GM12878 (cell line): Measurements from ENCODE around the gene WDSUB1. TPM values are rescaled to one million over a fixed set of nuclear protein-coding genes. Genes with fewer than 3 reads are reported as not detected.
A peak's percentile ranks its signal among the peaks of the same experiment; 100 is the strongest.

Source experiments
- ATF7 ChIP-seq: fragments of 450-650 bp; IDR thresholded peaks from 2 replicates; pipeline ENCODE4 v1.6.1; 2016; ENCODE audit warnings: low read depth, mild to moderate bottlenecking
- BMI1 ChIP-seq: fragments of 450-650 bp; IDR thresholded peaks from 2 replicates; pipeline ENCODE4 v1.6.1; 2016; ENCODE audit warnings: mild to moderate bottlenecking, moderate library complexity, borderline replicate concordance
- CBX3 ChIP-seq: fragments of 200-600 bp; sonication (generic); IDR thresholded peaks from 2 replicates; pipeline ENCODE4 v1.6.1; 2016; ENCODE audit warnings: low read depth, borderline replicate concordance
- CTCF ChIP-seq, 3 experiments: IDR thresholded peaks in 2 of 3; conservative IDR thresholded peaks in 1 of 3; 2 replicates each; pipeline ENCODE4 v1.5.1; 2011; ENCODE audit warnings: low read depth in 3 of 3, low read length in 3 of 3, mild to moderate bottlenecking in 3 of 3, control low read depth in 2 of 3, moderate library complexity in 2 of 3, inconsistent platforms in 1 of 3, mixed read lengths in 1 of 3; ENCODE audit not compliant: control insufficient read depth in 2 of 3, insufficient read depth in 1 of 3; ENCODE audit errors: extremely low read depth in 1 of 3
- ETV6 ChIP-seq, 2 experiments: fragments of 450-650 bp in 1 of 2; IDR thresholded peaks in 1 of 2; conservative IDR thresholded peaks in 1 of 2; 2 replicates each; pipeline ENCODE4 v1.6.1; 2014; ENCODE audit warnings: antibody characterized with exemption in 1 of 2, borderline replicate concordance in 1 of 2, low read depth in 1 of 2, mild to moderate bottlenecking in 1 of 2, moderate library complexity in 1 of 2
- HCFC1 ChIP-seq: fragments of 150-350 bp; IDR thresholded peaks from 2 replicates; pipeline ENCODE4 v1.6.1; 2014; ENCODE audit warnings: low read length
- HDGF ChIP-seq: fragments of 450-650 bp; IDR thresholded peaks from 2 replicates; pipeline ENCODE4 v1.6.1; 2016; ENCODE audit warnings: antibody characterized with exemption
- HSF1 ChIP-seq: fragments of 150-350 bp; IDR thresholded peaks from 2 replicates; pipeline ENCODE4 v1.6.1; 2014; ENCODE audit warnings: mild to moderate bottlenecking, low read depth, low read length
- KAT2A ChIP-seq: conservative IDR thresholded peaks from 2 replicates; pipeline ENCODE4 v1.6.1; 2011; ENCODE audit warnings: low read depth, low read length; ENCODE audit not compliant: control insufficient read depth
- KDM1A ChIP-seq: fragments of 200-600 bp; sonication (generic); IDR thresholded peaks from 2 replicates; pipeline ENCODE4 v1.6.1; 2016; ENCODE audit warnings: borderline replicate concordance
- MYB ChIP-seq: fragments of 150-350 bp; IDR thresholded peaks from 2 replicates; pipeline ENCODE4 v1.6.1; 2014; ENCODE audit warnings: mild to moderate bottlenecking, low read depth, low read length, borderline replicate concordance
- NR2F1 ChIP-seq: fragments of 450-650 bp; conservative IDR thresholded peaks from 2 replicates; pipeline ENCODE4 v1.6.1; 2017; ENCODE audit warnings: mild to moderate bottlenecking
- PAX8 ChIP-seq: fragments of 450-650 bp; IDR thresholded peaks from 2 replicates; pipeline ENCODE4 v1.6.1; 2017; ENCODE audit warnings: mild to moderate bottlenecking, moderate library complexity
- SKIL ChIP-seq: fragments of 450-650 bp; IDR thresholded peaks from 2 replicates; pipeline ENCODE4 v1.6.1; 2017; ENCODE audit warnings: mild to moderate bottlenecking, low read depth, inconsistent platforms; ENCODE audit not compliant: poor library complexity, severe bottlenecking
- YY1 ChIP-seq: IDR thresholded peaks from 2 replicates; pipeline ENCODE4 v1.6.1; 2011; ENCODE audit warnings: low read depth, mild to moderate bottlenecking, low read length
- ZBTB11 ChIP-seq: fragments of 450-650 bp; formaldehyde crosslinking; IDR thresholded peaks from 2 replicates; pipeline ENCODE4 v1.5.0; 2022; ENCODE audit warnings: mild to moderate bottlenecking, missing genetic modification characterization
- polyA plus RNA-seq, 11 experiments: library from polyadenylated mRNA; depleted of rRNA in 4 of 11; unstranded in 6 of 11; stranded (reverse) in 5 of 11; fragments of >200 nt; fragmentation: Nextera tagmentation in 4 of 11; fragmentation: Illumina TruSeq in 1 of 11; extraction: Ambion mirVana in 4 of 11; extraction: Trizol in 1 of 11; gene quantifications; 1 replicate in 1 of 11; 2 replicates in 10 of 11; pipeline versions ENCODE4 v1.2.1 to v1.2.3, GENCODE V29; 2011 to 2016; ENCODE audit warnings: inconsistent platforms in 2 of 11, missing spikeins in 2 of 11, low read depth in 1 of 11
- total RNA-seq, 4 experiments: library from RNA; depleted of rRNA in 3 of 4; stranded (reverse); fragments of >200 nt in 3 of 4; fragmentation: Illumina TruSeq in 1 of 4; extraction: Trizol in 1 of 4; gene quantifications; 2 replicates each; pipeline versions ENCODE4 v1.2.1 to v1.2.3, GENCODE V29; 2013 to 2021

WDSUB1 gene
- total and polyA plus RNA-seq, 10 of the 15 experiments (the other 5 are each of a cell fraction or from before 2014, with no cell fraction given), result 4.4 to 12.7 (median 7.6) TPM

GRCh38 chr2:159285929-159286708, at the start of gene WDSUB1 (continued):
- TF ChIP-seq ZBTB11 (CRISPR knock-in tag) (no peak), CBX3 (no peak), KDM1A (no peak), ETV6 (conservative IDR thresholded peaks at IDR 0.05 in 1 of 2, IDR thresholded peaks at IDR 0.05 in 1 of 2; ENCODE audit: borderline replicate concordance in 1 of 2, low read depth in 1 of 2) (no peak), NR2F1 (0 out of 2 replicates have a peak, but pooled peaks have one; percentile 27), CTCF (IDR thresholded peaks at IDR 0.05 in 2 of 3, conservative IDR thresholded peaks at IDR 0.05 in 1 of 3; ENCODE audit: control insufficient read depth in 2 of 3, extremely low read depth in 1 of 3, insufficient read depth in 1 of 3, low read depth in 3 of 3, low read length in 3 of 3) (no peak), YY1 (no peak; the same call in 1 of the 2 replicates), KAT2A (no peak), MYB (no peak), HSF1 (no peak), HDGF (no peak), SKIL (no peak), BMI1 (no peak), PAX8 (no peak), ATF7 (no peak), HCFC1 (no peak)
